Cardiac muscle cell (in vitro differentiated cells and primary cell): Measurements from ENCODE around the gene CDH19. TPM values are rescaled to one million over a fixed set of nuclear protein-coding genes. Genes with fewer than 3 reads are reported as not detected.
"Not testable (repeated sequence)": the region's sequence is repeated elsewhere in the genome, so short reads cannot be mapped to it uniquely, and the experiment has no call there.

ENCODE experiments used
- DNase-seq, 2 donors: peaks; one replicate each; pipeline versions ENCODE4 v3.0.0 to v3.0.0-alpha.2; 2010 to 2017; ENCODE audit warnings: low read depth in 1 of 2, low spot score in 1 of 2
- H3K27ac ChIP-seq: fragments of 200-600 bp; sonication (generic); 2 replicates; pipeline ENCODE4 v1.5.1; 2016
- H3K27me3 ChIP-seq: fragments of 200-600 bp; sonication (generic); 2 replicates; pipeline ENCODE4 v1.6.0; 2016; ENCODE audit warnings: control low read depth
- H3K36me3 ChIP-seq: fragments of 200-600 bp; sonication (generic); 2 replicates; pipeline ENCODE4 v1.5.1; 2016; ENCODE audit warnings: control low read depth
- H3K4me1 ChIP-seq: fragments of 200-600 bp; sonication (generic); 2 replicates; pipeline ENCODE4 v1.8.1; 2017; ENCODE audit warnings: low read depth, mild to moderate bottlenecking, mixed run types
- H3K4me3 ChIP-seq: fragments of 200-600 bp; sonication (generic); 2 replicates; pipeline ENCODE4 v1.5.1; 2016; ENCODE audit warnings: mild to moderate bottlenecking
- H3K9me3 ChIP-seq: fragments of 200-600 bp; sonication (generic); 2 replicates; pipeline ENCODE4 v1.5.1; 2017; ENCODE audit warnings: low read depth, mild to moderate bottlenecking, control low read depth
- CTCF ChIP-seq: IDR thresholded peaks from 2 replicates; pipeline ENCODE4 v1.5.1; 2012; ENCODE audit warnings: low read depth, mild to moderate bottlenecking, low read length
- polyA plus RNA-seq: library from polyadenylated mRNA; unstranded; fragments of >200 nt; fragmentation: Nextera tagmentation; extraction: Ambion mirVana; gene quantifications from 2 replicates; pipeline ENCODE4 v1.2.1, GENCODE V29; 2016
- total RNA-seq: library from RNA; depleted of rRNA; stranded (reverse); fragments of >200 nt; gene quantifications from 2 replicates; pipeline ENCODE4 v1.2.3, GENCODE V29; 2016

The CDH19 gene
- total and polyA plus RNA-seq, 2 experiments from 2014 or later: not detected

- H3K4me1 ChIP-seq: no peaks in the 10 kb centered on the region
- no peak overlapping the region for H3K4me3 ChIP-seq
- no peak overlapping the region for H3K27ac ChIP-seq
- no peaks in the 10 kb centered on the region for H3K27me3 ChIP-seq
- TF ChIP-seq CTCF: no peak
- no peaks in the 10 kb centered on the region for H3K9me3 ChIP-seq
- no peak for DNase-seq
- no peaks in the 10 kb centered on the region for H3K36me3 ChIP-seq
Observed at GRCh38 chr18:66508937-66509336, 95.0 kb downstream of the CDH19 start.

- Histone ChIP-seq H3K27me3 (no peaks in the 10 kb centered on the region), H3K27ac (no peak overlapping the region), H3K36me3 (no peaks in the 10 kb centered on the region), H3K4me1 (no peaks in the 10 kb centered on the region), H3K4me3 (no peak overlapping the region), H3K9me3 (no peaks in the 10 kb centered on the region)
- no peak for TF ChIP-seq CTCF
- DNase-seq: no peak
Observed at GRCh38 chr18:66506178-66506577, 97.7 kb downstream of the CDH19 start.

- Histone ChIP-seq H3K4me1 (no peaks in the 10 kb centered on the region), H3K36me3 (no peaks in the 10 kb centered on the region), H3K27me3 (no peaks in the 10 kb centered on the region), H3K27ac (no peak overlapping the region), H3K4me3 (no peak overlapping the region), H3K9me3 (no peaks in the 10 kb centered on the region)
- TF ChIP-seq CTCF: no peak
- DNase-seq: no peak
Observed at GRCh38 chr18:66497351-66497750, 106.5 kb downstream of the CDH19 start.

GRCh38 chr18:66495844-66496243, 108.0 kb downstream of the CDH19 start:
- H3K4me3 ChIP-seq: no peak overlapping the region
- no peaks in the 10 kb centered on the region for H3K36me3 ChIP-seq
- peak; percentile 27 for TF ChIP-seq CTCF
- H3K9me3 ChIP-seq: no peaks in the 10 kb centered on the region
- no peaks in the 10 kb centered on the region for H3K27me3 ChIP-seq
- no peak overlapping the region for H3K27ac ChIP-seq
- no peaks in the 10 kb centered on the region for H3K4me1 ChIP-seq
- peak; percentile 23 to 79 for DNase-seq

GRCh38 chr18:66473882-66474281, 130.0 kb downstream of the CDH19 start:
- DNase-seq: no peak
- Histone ChIP-seq H3K36me3 (no peaks in the 10 kb centered on the region), H3K9me3 (no peaks in the 10 kb centered on the region), H3K27me3 (no peaks in the 10 kb centered on the region), H3K4me1 (no peaks in the 10 kb centered on the region), H3K27ac (no peak overlapping the region), H3K4me3 (no peak overlapping the region)
- no peak for TF ChIP-seq CTCF

GRCh38 chr18:66466184-66466583, 137.7 kb downstream of the CDH19 start:
- H3K4me1 ChIP-seq, H3K27ac ChIP-seq, H3K9me3 ChIP-seq, H3K4me3 ChIP-seq, H3K36me3 ChIP-seq, H3K27me3 ChIP-seq, DNase-seq: not testable (repeated sequence)
